Hepatocyte (in vitro differentiated cells): Measurements from ENCODE around the gene N4BP2L2.

ENCODE experiments used
- EZH2 ChIP-seq: fragments of 200-600 bp; sonication (generic); IDR thresholded peaks from 2 replicates; pipeline ENCODE4 v1.6.1; 2016; ENCODE audit warnings: antibody characterized with exemption, mild to moderate bottlenecking, borderline replicate concordance
- EZH2phosphoT487 ChIP-seq: fragments of 200-600 bp; sonication (generic); IDR thresholded peaks from one replicate; pipeline ENCODE4 v1.6.1; 2018; ENCODE audit warnings: antibody characterized with exemption, mild to moderate bottlenecking, low read depth, moderate library complexity; ENCODE audit not compliant: unreplicated experiment, severe bottlenecking
- TF ChIP-seq, protein P1 (sequence below): fragments of 200-600 bp; sonication (generic); IDR thresholded peaks from 2 replicates; pipeline ENCODE4 v1.5.1; 2016; ENCODE audit warnings: antibody characterized with exemption, mild to moderate bottlenecking; ENCODE audit not compliant: poor library complexity

DNA sequence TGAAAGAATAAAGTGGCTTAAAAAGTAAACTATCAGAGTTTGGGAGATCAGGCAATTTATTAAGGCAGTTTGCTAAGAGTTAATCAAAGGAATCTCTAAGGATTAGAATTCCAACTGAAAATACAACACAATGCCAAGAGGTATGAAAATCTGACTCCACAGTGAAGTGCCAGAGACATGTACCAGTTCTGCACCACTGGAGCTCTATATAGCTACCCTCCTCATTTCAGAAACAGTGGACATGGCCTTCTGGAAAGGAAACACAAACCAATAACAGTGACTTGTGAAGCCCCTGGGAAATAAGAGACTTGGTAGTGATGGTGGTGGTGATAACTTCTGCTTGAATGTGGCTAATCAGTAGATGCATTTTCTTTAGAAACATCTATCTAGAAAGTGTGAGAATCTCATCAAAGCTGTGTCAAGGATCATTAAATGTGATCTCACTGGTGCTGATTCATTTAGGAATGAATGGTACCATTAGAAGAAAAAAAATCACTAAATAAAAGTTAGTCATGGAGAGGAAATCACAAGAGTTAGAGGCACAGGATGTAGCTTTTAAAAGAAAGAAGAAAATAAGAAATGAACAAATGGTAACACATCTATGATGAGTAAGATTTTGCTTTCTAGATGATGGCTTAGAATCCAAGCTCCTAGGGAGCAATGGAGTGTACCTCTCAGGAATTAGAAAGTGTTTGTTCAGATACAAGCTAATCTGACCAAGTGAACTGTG is 90.5 kb downstream of the N4BP2L2 start:
- TF ChIP-seq, protein P1, sequence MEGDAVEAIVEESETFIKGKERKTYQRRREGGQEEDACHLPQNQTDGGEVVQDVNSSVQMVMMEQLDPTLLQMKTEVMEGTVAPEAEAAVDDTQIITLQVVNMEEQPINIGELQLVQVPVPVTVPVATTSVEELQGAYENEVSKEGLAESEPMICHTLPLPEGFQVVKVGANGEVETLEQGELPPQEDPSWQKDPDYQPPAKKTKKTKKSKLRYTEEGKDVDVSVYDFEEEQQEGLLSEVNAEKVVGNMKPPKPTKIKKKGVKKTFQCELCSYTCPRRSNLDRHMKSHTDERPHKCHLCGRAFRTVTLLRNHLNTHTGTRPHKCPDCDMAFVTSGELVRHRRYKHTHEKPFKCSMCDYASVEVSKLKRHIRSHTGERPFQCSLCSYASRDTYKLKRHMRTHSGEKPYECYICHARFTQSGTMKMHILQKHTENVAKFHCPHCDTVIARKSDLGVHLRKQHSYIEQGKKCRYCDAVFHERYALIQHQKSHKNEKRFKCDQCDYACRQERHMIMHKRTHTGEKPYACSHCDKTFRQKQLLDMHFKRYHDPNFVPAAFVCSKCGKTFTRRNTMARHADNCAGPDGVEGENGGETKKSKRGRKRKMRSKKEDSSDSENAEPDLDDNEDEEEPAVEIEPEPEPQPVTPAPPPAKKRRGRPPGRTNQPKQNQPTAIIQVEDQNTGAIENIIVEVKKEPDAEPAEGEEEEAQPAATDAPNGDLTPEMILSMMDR: no peak
- TF ChIP-seq EZH2 (no peak), EZH2phosphoT487 (no peak)
